A172 (cell line): Measurements from ENCODE around the gene SH3BP5L. TPM values are rescaled to one million over a fixed set of nuclear protein-coding genes. Genes with fewer than 3 reads are reported as not detected.

ENCODE experiments used
- DNase-seq: peaks from one replicate; pipeline ENCODE4 v3.0.0-alpha.2; 2015; ENCODE audit warnings: low spot score
- total RNA-seq: library from RNA; depleted of rRNA; stranded (reverse); fragments of >200 nt; shearing (Covaris generic); gene quantifications from 2 replicates; pipeline ENCODE4 v1.2.3, GENCODE V29; 2014; rRNA removed

Gene SH3BP5L
- total RNA-seq, result 41.0 and 47.1 TPM in 2 replicates

DNA sequence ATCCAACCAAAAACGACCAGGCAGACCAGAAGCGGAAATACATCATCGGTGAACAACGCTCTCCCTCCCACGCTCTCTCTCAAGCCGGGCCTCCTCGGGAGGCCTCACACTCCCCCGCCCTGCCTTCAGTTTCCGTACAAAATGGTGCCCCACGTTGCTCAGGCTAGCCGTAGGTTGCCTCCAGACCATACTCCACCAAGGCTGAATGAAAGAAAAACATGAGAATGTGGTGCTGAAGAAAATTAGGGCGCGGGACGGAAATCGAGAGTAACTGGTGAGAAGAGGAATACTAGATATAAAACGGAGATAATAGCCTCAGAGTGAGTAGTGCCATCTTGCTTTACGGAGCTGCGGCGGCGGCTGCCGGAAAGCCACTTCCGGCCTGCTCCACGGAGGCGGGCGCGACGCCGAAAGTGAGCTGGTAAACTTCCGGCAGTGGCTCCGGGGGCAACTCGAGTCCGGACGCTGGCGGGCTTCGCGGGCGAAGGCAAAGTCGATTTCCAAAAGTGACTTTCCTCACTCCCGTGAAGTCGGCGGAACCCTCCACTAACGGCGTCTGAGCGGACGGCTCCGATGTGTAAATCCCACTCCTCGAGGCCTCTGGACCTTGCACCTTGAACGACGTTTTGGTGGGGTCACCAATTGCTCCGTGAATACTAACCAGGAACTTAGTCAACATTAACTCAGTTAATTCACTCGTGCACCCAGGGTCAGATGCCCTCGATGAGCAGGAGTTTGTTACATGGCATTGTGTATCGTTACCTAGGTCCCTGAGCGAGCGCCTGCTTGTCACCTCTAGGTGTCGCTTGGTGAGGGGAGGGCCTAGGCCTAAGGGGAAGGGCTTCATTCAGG lies at the start of gene SH3BP5L:
Gene SH3BP5L (minus strand): TSS at position 7 of the 852 bp plus-strand sequence. CDS start 980 bp downstream, outside the sequence.
- DNase-seq, result peak; percentile 98

DNA sequence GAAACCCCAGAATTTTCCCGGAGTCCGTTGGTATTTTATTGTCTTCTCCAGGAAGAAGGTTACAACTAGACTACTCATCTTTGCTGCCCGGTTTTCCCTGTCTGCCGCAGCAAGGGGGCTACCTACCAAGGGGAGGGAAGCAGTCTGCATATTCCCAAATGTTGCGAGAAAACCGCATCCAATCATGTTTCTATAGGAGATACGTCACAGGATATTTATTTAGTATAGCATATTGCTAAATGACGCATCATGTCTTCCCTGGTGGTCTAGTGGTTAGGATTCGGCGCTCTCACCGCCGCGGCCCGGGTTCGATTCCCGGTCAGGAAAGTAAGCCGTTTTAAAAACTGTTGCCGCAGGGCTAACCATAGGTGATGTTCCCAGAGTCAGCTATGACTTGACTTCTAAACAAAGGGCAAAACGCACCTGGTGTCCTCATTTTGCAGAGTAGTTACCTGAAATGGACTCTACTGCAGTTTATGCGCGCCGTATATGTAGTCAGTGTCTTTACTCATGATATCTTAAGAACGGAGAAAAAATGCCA lies 48.3 kb upstream of the SH3BP5L start:
- DNase-seq, result peak; percentile 95

DNA sequence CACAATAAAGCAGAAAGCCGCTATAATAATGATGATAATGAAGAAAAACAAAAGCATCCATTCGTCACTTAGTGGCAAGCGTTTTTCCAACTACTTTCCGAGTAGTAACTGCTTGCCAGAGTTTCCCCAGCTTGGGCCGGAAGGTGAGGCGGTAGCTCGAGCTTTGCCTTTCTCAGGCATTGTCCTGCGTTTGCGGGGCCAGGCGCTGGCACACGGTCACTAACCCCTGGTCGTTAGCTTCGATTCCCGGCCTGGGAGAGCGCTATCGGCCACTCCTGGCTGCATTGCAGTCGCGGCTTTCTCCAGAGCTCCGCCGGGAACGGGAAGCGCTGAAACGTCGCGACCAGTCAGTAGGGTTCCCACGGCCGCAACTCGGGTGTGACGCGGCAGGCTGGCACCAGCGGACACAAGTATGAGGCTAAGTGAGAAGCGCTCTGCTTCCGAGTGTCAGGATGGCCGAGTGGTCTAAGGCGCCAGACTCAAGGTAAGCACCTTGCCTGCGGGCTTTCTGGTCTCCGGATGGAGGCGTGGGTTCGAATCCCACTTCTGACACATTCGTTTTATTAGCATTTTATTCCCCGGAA lies 47.8 kb upstream of the SH3BP5L start:
- DNase-seq, result peak; percentile 99

- DNase-seq, result peak; percentile 74
These were observed 47.2 kb upstream of the SH3BP5L start for GRCh38 chr1:248872752-248873408.

- DNase-seq, result no peak
These were observed 46.2 kb upstream of the SH3BP5L start for GRCh38 chr1:248871837-248872401.

- DNase-seq, result peak; percentile 58
These were observed 37.5 kb upstream of the SH3BP5L start for GRCh38 chr1:248862998-248863881.

DNA sequence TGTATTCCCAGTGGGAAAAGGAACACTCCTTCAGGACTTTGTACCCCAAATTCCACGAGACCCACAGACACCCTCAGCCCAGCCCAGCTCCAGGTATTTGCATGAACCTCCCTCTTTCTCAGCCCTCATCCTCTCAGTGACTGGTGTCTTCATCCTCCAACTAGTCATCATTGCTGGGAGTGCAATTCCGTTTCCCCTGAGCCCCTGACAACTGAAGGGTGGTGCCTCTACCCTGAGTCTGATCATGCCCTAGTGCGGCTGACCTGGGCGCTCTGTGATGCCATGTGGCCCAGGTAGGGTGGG lies 36.9 kb upstream of the SH3BP5L start:
- DNase-seq, result no peak

DNA sequence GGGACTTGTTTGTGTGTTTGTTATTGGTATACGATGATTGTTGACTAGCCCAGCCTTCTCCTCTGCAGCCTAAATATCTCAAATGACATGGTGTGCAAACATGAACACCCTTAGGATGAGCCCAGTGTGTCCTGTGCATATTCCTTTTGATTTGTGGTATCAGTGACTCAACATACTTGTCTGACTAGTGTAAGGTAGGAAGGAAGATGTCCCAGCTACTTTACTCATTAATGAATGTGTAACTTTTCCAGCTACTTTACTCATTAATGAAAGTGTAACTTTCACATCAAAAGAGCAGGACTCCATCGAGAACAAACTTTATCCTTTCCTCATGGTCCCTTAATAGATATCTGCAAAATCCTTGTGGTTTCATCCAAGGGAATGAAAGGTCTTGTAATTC lies 35.9 kb upstream of the SH3BP5L start:
- no peak for DNase-seq

GRCh38 chr1:248860007-248860406 lies 34.3 kb upstream of the SH3BP5L start:
- DNase-seq, result no peak

- DNase-seq, result peak; percentile 95
These were observed 33.5 kb upstream of the SH3BP5L start, which contains the start of gene ZNF692 for GRCh38 chr1:248858891-248859889. ZNF692 (minus strand) TSS chr1:248859085; CDS start chr1:248858309, 776 bp downstream.

GRCh38 chr1:248858096-248858890 lies 32.6 kb upstream of the SH3BP5L start:
- DNase-seq, result peak; percentile 27

DNA sequence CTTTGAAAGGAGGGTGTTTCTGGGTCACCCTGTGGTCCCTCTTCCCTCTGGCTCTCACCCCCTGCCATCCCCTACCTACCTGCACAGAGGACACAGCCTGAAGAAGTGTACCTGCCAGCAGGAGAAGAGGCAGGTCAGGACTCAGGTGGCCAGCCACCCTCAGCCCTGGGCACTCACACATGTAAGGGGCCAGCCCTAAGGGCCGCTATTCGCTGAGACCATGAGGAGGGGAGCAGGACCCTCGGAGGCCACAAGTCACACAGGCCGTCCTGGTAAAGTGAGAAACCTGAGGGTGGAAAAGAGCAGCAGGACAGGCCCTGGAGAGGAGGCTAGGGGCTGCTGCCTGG lies 32.0 kb upstream of the SH3BP5L start:
- no peak for DNase-seq

GRCh38 chr1:248857201-248857600 lies 31.5 kb upstream of the SH3BP5L start:
- no peak for DNase-seq

GRCh38 chr1:248856176-248856575 lies 30.5 kb upstream of the SH3BP5L start:
- no peak for DNase-seq

- no peak for DNase-seq
These were observed 29.9 kb upstream of the SH3BP5L start for GRCh38 chr1:248855580-248855979.

DNA sequence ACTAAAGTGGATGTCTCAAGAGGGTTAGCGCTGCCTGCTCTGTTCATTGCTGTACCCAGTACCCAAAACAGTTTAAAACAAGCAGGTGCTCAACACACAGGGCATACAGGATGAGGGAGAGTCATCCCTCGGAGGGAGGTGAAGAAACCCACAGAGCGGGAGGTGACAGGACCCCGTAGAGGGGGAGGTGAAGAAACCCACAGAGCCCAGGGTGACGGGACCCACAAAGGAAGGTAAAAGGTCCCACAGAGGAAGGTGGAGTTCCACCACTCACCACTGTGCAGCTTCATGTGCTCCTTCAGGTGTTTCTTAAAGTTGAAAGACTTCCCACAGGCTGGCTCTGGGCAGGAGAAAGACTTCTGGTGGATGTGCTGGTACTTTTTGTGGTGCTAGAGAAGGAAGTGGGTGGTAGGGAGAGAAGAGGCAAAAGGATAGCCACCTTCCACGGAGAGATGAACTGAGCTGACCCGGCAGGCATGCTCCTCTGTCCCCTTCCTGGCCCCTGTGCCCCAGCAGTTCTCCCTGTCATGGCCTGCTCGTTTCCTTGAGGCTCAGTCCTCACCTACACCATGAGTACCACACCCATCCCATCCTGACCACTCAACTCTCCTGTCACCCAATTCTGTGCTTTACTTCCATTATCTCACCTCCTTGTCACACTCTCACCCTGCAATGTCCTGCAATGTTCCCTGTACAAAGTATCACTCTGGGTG lies 28.1 kb upstream of the SH3BP5L start:
- no peak for DNase-seq

GRCh38 chr1:248852481-248853405 lies 27.0 kb upstream of the SH3BP5L start:
- no peak for DNase-seq
